HepG2 (cell line): ENCODE results near the gene STEAP1B. TPM values are rescaled to one million over a fixed set of nuclear protein-coding genes. Genes with fewer than 3 reads are reported as not detected.

Experiments
- ATAC-seq: fragments of 200-7000 bp; cut with Tn5 transposase; 3 replicates; pipeline ENCODE4 v1.9.1; 2020; ENCODE audit warnings: mild to moderate bottlenecking, moderate library complexity
- BruUV-seq: library from RNA; stranded (reverse); fragments of 400-500 nt; replicated peaks from 2 replicates; lab custom pipeline; 2021; lab: Mats Ljungman, UMichigan
- CTCF ChIA-PET: fragments of 300-600 bp; formaldehyde crosslinking; extraction: SDS; loops from one replicate; lab custom pipeline; 2021; ENCODE audit warnings: low total read pairs, inconsistent platforms, low intra/inter-chr PET ratio; lab: Yijun Ruan, JAX
- POLR2A ChIA-PET: fragments of 350-600 bp; sonication (Branson Sonifier 250); formaldehyde crosslinking; loops from one replicate; lab custom pipeline; 2020; ENCODE audit warnings: antibody characterized with exemption, inconsistent platforms; lab: Yijun Ruan, JAX
- DNase-seq: peaks from one replicate; pipeline ENCODE4 v3.0.0-alpha.2; 2015; ENCODE audit warnings: low spot score
- FAIRE-seq: peaks from 3 replicates; lab custom pipeline; 2011; peaks lifted over from hg19 to GRCh38; lab: Jason Lieb, UNC
- H2AFZ ChIP-seq: one replicate; pipeline ENCODE4 v1.6.1; 2011; ENCODE audit warnings: low read length, inconsistent platforms
- H3K27ac ChIP-seq: fragments of 300-600 bp; 3 replicates; pipeline ENCODE4 v1.8.0; 2011; ENCODE audit warnings: mixed run types, mild to moderate bottlenecking, mixed read lengths, low read length, inconsistent platforms; ENCODE audit not compliant: insufficient read depth; ENCODE audit errors: extremely low read length
- H3K27me3 ChIP-seq, 2 experiments: fragments of 200-600 bp in 1 of 2; 2 replicates in 1 of 2; 3 replicates in 1 of 2; pipeline versions ENCODE4 v1.6.0 to v1.8.0; 2011; ENCODE audit warnings: low read length in 2 of 2, mild to moderate bottlenecking in 2 of 2, moderate library complexity in 2 of 2, inconsistent platforms in 1 of 2; ENCODE audit not compliant: insufficient read depth in 2 of 2, control insufficient read depth in 1 of 2
- H3K36me3 ChIP-seq, 2 experiments: fragments of 200-600 bp in 1 of 2; replicated peaks in 1 of 2; 2 replicates in 1 of 2; 3 replicates in 1 of 2; pipeline versions ENCODE4 v1.5.1 to v1.8.0; 2011; ENCODE audit warnings: low read length in 2 of 2, inconsistent platforms in 1 of 2; ENCODE audit not compliant: insufficient read depth in 2 of 2, control insufficient read depth in 1 of 2
- H3K4me1 ChIP-seq: 2 replicates; pipeline ENCODE4 v1.5.1; 2012; ENCODE audit warnings: low read length, inconsistent platforms; ENCODE audit not compliant: insufficient read depth
- H3K4me2 ChIP-seq: 2 replicates; pipeline ENCODE4 v1.6.0; 2011; ENCODE audit warnings: low read depth, low read length, inconsistent platforms
- H3K4me3 ChIP-seq, 3 experiments: fragments of 200-600 bp in 1 of 3; sonication (generic), shearing (Covaris generic) in 1 of 3; replicated peaks in 1 of 3; 2 replicates each; pipeline ENCODE4 v1.5.1; 2011 to 2016; ENCODE audit warnings: low read length in 3 of 3, inconsistent platforms in 2 of 3, low read depth in 2 of 3, mild to moderate bottlenecking in 2 of 3, control low read depth in 1 of 3, mixed read lengths in 1 of 3; ENCODE audit not compliant: insufficient read depth in 1 of 3
- H3K79me2 ChIP-seq: one replicate; pipeline ENCODE4 v1.6.1; 2011; ENCODE audit warnings: low read length, inconsistent platforms; ENCODE audit not compliant: insufficient read depth
- H3K9ac ChIP-seq: 2 replicates; pipeline ENCODE4 v1.6.0; 2011; ENCODE audit warnings: mild to moderate bottlenecking, low read depth, low read length, inconsistent platforms; ENCODE audit not compliant: insufficient read depth
- H3K9me3 ChIP-seq: 2 replicates; pipeline ENCODE4 v1.5.1; 2012; ENCODE audit warnings: mild to moderate bottlenecking, low read length
- H4K20me1 ChIP-seq: 2 replicates; pipeline ENCODE4 v1.6.0; 2011; ENCODE audit warnings: inconsistent platforms, mild to moderate bottlenecking, low read length, moderate library complexity; ENCODE audit not compliant: insufficient read depth
- ARNTL ChIP-seq: sonication (generic); formaldehyde crosslinking; IDR thresholded peaks from 2 replicates; pipeline ENCODE4 v1.4.0; 2020; ENCODE audit warnings: mild to moderate bottlenecking, missing genetic modification reagents
- CENPX ChIP-seq: sonication (generic); formaldehyde crosslinking; IDR thresholded peaks from 2 replicates; pipeline ENCODE4 v1.9.0; 2021; ENCODE audit warnings: mild to moderate bottlenecking, missing genetic modification reagents, moderate library complexity
- GTF3A ChIP-seq: sonication (generic); formaldehyde crosslinking; conservative IDR thresholded peaks from 2 replicates; pipeline ENCODE4 v1.4.0; 2020; ENCODE audit warnings: mild to moderate bottlenecking, missing genetic modification reagents
- HOXA3 ChIP-seq: sonication (generic); formaldehyde crosslinking; IDR thresholded peaks from 2 replicates; pipeline ENCODE4 v1.5.0; 2020; ENCODE audit warnings: missing genetic modification reagents
- PRDM15 ChIP-seq: sonication (generic); formaldehyde crosslinking; IDR thresholded peaks from 2 replicates; pipeline ENCODE4 v1.4.0; 2020; ENCODE audit warnings: missing genetic modification reagents
- ZBTB1 ChIP-seq: sonication (generic); formaldehyde crosslinking; IDR thresholded peaks from 2 replicates; pipeline ENCODE4 v1.4.0; 2020; ENCODE audit warnings: missing genetic modification reagents, borderline replicate concordance
- ZBTB20 ChIP-seq: sonication (generic); formaldehyde crosslinking; IDR thresholded peaks from 2 replicates; pipeline ENCODE4 v1.8.1; 2023; ENCODE audit warnings: missing genetic modification reagents, low read depth, mild to moderate bottlenecking, borderline replicate concordance
- ZNF225 ChIP-seq: sonication (generic); formaldehyde crosslinking; IDR thresholded peaks from 2 replicates; pipeline ENCODE4 v1.4.0; 2020; ENCODE audit warnings: mild to moderate bottlenecking, missing genetic modification reagents
- ZNF263 ChIP-seq: sonication (generic); formaldehyde crosslinking; IDR thresholded peaks from 2 replicates; pipeline ENCODE4 v1.4.0; 2020; ENCODE audit warnings: missing genetic modification reagents
- ZNF503 ChIP-seq: sonication (generic); formaldehyde crosslinking; IDR thresholded peaks from 2 replicates; pipeline ENCODE4 v1.4.0; 2020; ENCODE audit warnings: missing genetic modification reagents
- ZNF567 ChIP-seq: sonication (generic); formaldehyde crosslinking; IDR thresholded peaks from 2 replicates; pipeline ENCODE4 v1.8.1; 2023; ENCODE audit warnings: mild to moderate bottlenecking, missing genetic modification reagents, borderline replicate concordance
- in situ Hi-C: cut with HindIII; loops from 2 replicates; pipeline ENCODE4 v1.10.0; 2017; ENCODE audit warnings: low pct_unique_long_range_greater_than_20kb; ENCODE audit not compliant: extremely low pct_ligation_motif_present
- intact Hi-C: fragments of 100-400 bp; cut with micrococcal nuclease; formaldehyde crosslinking; loops from one replicate; pipeline ENCODE4 v1.10.0; 2022; ENCODE audit not compliant: unreplicated experiment
- polyA plus RNA-seq, 8 experiments: library from polyadenylated mRNA; depleted of rRNA in 3 of 8; stranded (reverse) in 7 of 8; unstranded in 1 of 8; fragments of >200 nt; fragmentation: Illumina TruSeq in 4 of 8; extraction: Trizol in 4 of 8; gene quantifications; 2 replicates each; pipeline versions ENCODE4 v1.2.1 to v1.2.3, GENCODE V29; 2011 to 2016; ENCODE audit warnings: low read depth in 4 of 8, missing spikeins in 1 of 8, mixed read lengths in 1 of 8; ENCODE audit not compliant: insufficient read depth in 1 of 8
- total RNA-seq, 5 experiments: library from RNA; depleted of rRNA; stranded (reverse); fragments of >200 nt; fragmentation: Illumina TruSeq; extraction: Trizol; gene quantifications; 2 replicates each; pipeline ENCODE4 v1.2.3, GENCODE V29; 2016; ENCODE audit warnings: low read depth in 1 of 5

Gene STEAP1B
- total and polyA plus RNA-seq, 2 of the 13 experiments (the other 11 are each of a cell fraction or from before 2014, with no cell fraction given), result not detected

GRCh38 chr7:22399091-22399490 is 100.9 kb downstream of the STEAP1B start:
- Histone ChIP-seq H3K9me3 (no peaks in the 10 kb centered on the region), H3K79me2 (no peaks in the 10 kb centered on the region), H2AFZ (no peak overlapping the region), H3K4me1 (peaks cover 23% of the 10 kb centered on the region), H3K9ac (no peak overlapping the region), H3K36me3 (no peaks in the 10 kb centered on the region), H3K4me2 (no peak overlapping the region), H3K27ac (no peak overlapping the region), H4K20me1 (no peaks in the 10 kb centered on the region), H3K4me3 (no peak overlapping the region), H3K27me3 (peaks cover 0 to 1% of the 10 kb centered on the region in 2 experiments; a peak in 2 of 5 replicates)
- TF ChIP-seq ZNF225 (no peak), ZBTB1 (no peak), ZBTB20 (CRISPR knock-in tag) (no peak), GTF3A (CRISPR knock-in tag) (no peak), ZNF263 (CRISPR knock-in tag) (no peak), CENPX (CRISPR knock-in tag) (no peak), PRDM15 (CRISPR knock-in tag) (no peak), HOXA3 (CRISPR knock-in tag) (no peak), ZNF567 (no peak), ZNF503 (CRISPR knock-in tag) (no peak), ARNTL (CRISPR knock-in tag) (no peak)
- DNase-seq (no peak), ATAC-seq (no peak), FAIRE-seq (no peak)
- CTCF ChIA-PET, result no interaction called here
- no TSS peak for BruUV-seq
- intact Hi-C loops (no loop called here), in situ Hi-C loops (no loop called here)
- POLR2A ChIA-PET, result no interaction called here
